Transverse colon (tissue), 4 donors: ENCODE measurements around the gene PSMB7. TPM values are rescaled to one million over a fixed set of nuclear protein-coding genes. Genes with fewer than 3 reads are reported as not detected.

ENCODE experiments used
- DNase-seq: peaks from one replicate; pipeline ENCODE4 v3.0.0-alpha.2; 2019
- H3K27ac ChIP-seq, 4 donors: fragments of 200-600 bp; sonication (generic); 2 replicates each; pipeline ENCODE4 v1.5.1; 2016 to 2018; ENCODE audit warnings: inconsistent platforms in 4 of 4
- H3K27me3 ChIP-seq: fragments of 200-600 bp; sonication (generic); 2 replicates; pipeline ENCODE4 v1.5.1; 2017; ENCODE audit warnings: inconsistent platforms
- H3K36me3 ChIP-seq, 4 donors: fragments of 200-600 bp; sonication (generic); 2 replicates each; pipeline ENCODE4 v1.5.1; 2017 to 2019; ENCODE audit warnings: inconsistent platforms in 4 of 4
- H3K4me1 ChIP-seq, 4 donors: fragments of 200-600 bp; sonication (generic); 2 replicates each; pipeline ENCODE4 v1.5.1; 2017 to 2020; ENCODE audit warnings: inconsistent platforms in 4 of 4
- H3K4me3 ChIP-seq, 4 donors: fragments of 200-600 bp; sonication (generic); 1 replicate in 1 of 4; 2 replicates in 3 of 4; pipeline versions ENCODE4 v1.5.1 to v1.6.1; 2017 to 2019; ENCODE audit warnings: inconsistent platforms in 4 of 4
- H3K9me3 ChIP-seq, 2 donors: fragments of 200-600 bp; sonication (generic); 2 replicates each; pipeline ENCODE4 v1.5.1; 2017 to 2019; ENCODE audit warnings: inconsistent platforms in 2 of 2
- EP300 ChIP-seq: sonication (generic); formaldehyde crosslinking; IDR thresholded peaks from one replicate; pipeline ENCODE4 v1.6.1; 2017; ENCODE audit warnings: antibody characterized with exemption, low read depth
- POLR2A ChIP-seq: fragments of 450-650 bp; IDR thresholded peaks from one replicate; pipeline ENCODE4 v1.6.1; 2016; ENCODE audit warnings: antibody characterized with exemption, mild to moderate bottlenecking, moderate library complexity
- POLR2AphosphoS5 ChIP-seq, 3 donors: sonication (generic); formaldehyde crosslinking; IDR thresholded peaks; one replicate each; pipeline ENCODE4 v1.6.1; 2016; ENCODE audit warnings: antibody characterized with exemption in 3 of 3
- WGBS, 2 donors: methylation state at CpG; one replicate each; pipeline ENCODE4 v1.1.5; 2018; ENCODE audit warnings: low coverage in 1 of 2; 5-methylcytosine and 5-hydroxymethylcytosine counted together
- in situ Hi-C, 4 donors: fragments of 200-750 bp; cut with MboI; loops; one replicate each; pipeline versions ENCODE4 v1.15.0 to v1.15.1; 2017; ENCODE audit warnings: low sequenced_read_pairs in 3 of 4, low pct_ligation_motif_present in 1 of 4, low pct_unique_long_range_greater_than_20kb in 1 of 4
- intact Hi-C: fragments of 100-400 bp; cut with DNase I; formaldehyde crosslinking; loops from one replicate; pipeline ENCODE4 v1.15.1; 2023; ENCODE audit warnings: low total_unique reads
- total RNA-seq, 4 donors: library from RNA; depleted of rRNA; stranded (reverse); fragments of >200 nt; gene quantifications; one replicate each; pipeline ENCODE4 v1.1.0, GENCODE V29; 2016
- TF ChIP-seq, protein P1 (sequence below), 5 experiments: fragments of 200-600 bp in 3 of 5; fragments of 450-650 bp in 2 of 5; sonication (generic) in 3 of 5; IDR thresholded peaks; 1 replicate in 2 of 5; 2 replicates in 3 of 5; pipeline ENCODE4 v1.5.1; 2016 to 2017; ENCODE audit warnings: antibody characterized with exemption in 5 of 5, inconsistent platforms in 3 of 5, mild to moderate bottlenecking in 2 of 5, moderate library complexity in 1 of 5

PSMB7 gene
- total RNA-seq, 4 donors from 2014 or later: 11.6 to 136 (median 51.6) TPM

DNA sequence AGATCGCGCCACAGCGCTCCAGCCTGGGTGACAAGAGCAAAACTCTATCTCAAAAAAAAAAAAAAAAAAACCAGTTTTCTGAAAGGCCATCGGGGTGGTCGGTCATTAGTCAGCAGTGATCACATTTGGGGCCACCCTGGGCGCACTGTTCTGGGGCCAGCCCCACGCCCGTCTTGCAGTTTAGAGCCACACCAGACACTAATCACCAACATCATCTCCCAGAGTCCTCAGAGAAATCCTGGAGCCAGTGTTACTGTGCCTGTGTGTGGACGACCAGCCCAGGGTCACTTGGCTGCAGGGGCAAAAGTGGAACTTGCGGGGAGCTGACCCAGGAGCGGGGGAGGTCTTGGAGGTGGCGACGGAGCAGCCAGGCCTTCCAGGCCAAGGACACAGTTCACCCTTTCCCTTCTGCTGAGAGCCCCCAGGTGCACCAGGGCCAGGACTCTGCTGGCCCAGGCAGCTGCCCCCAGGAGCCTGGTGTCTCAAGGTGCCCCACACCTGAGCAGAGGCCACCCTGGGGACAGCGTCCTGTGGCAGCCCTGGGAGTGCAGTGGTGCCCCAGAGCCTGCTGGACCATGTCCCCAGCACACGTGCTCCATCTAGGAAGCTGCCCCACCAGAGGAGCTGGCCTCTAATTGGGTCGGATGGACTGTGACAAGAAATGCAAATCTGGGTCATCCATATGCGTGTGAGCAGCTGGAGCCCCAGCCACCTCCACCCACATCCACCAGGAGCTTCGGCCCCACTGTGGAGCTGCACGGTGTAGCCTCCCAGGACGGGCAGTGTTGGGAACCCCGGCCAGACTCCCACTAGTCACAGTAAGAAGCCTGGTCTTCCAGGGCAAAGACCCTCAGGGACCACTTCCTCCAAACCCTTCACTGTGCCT lies 106.4 kb downstream of the PSMB7 start:
- H3K27me3 ChIP-seq: no peaks in the 10 kb centered on the region
- intact Hi-C loops (no loop called here), in situ Hi-C loops (no loop called here)
- TF ChIP-seq POLR2A: no peak
- TF ChIP-seq EP300: no peak
- TF ChIP-seq, protein P1, sequence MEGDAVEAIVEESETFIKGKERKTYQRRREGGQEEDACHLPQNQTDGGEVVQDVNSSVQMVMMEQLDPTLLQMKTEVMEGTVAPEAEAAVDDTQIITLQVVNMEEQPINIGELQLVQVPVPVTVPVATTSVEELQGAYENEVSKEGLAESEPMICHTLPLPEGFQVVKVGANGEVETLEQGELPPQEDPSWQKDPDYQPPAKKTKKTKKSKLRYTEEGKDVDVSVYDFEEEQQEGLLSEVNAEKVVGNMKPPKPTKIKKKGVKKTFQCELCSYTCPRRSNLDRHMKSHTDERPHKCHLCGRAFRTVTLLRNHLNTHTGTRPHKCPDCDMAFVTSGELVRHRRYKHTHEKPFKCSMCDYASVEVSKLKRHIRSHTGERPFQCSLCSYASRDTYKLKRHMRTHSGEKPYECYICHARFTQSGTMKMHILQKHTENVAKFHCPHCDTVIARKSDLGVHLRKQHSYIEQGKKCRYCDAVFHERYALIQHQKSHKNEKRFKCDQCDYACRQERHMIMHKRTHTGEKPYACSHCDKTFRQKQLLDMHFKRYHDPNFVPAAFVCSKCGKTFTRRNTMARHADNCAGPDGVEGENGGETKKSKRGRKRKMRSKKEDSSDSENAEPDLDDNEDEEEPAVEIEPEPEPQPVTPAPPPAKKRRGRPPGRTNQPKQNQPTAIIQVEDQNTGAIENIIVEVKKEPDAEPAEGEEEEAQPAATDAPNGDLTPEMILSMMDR (IDR thresholded peaks at IDR 0.05): no peak
- TF ChIP-seq POLR2AphosphoS5 (IDR thresholded peaks at IDR 0.05): no peak
- 93 to 97% methylated on average over 5 to 19 of the region's 21 CpGs for WGBS, 2 donors
- no peak overlapping the region for H3K4me3 ChIP-seq
- no peaks in the 10 kb centered on the region for H3K4me1 ChIP-seq
- no peaks in the 10 kb centered on the region for H3K9me3 ChIP-seq
- H3K27ac ChIP-seq: no peak overlapping the region
- H3K36me3 ChIP-seq: no peaks in the 10 kb centered on the region
- DNase-seq: no peak

DNA sequence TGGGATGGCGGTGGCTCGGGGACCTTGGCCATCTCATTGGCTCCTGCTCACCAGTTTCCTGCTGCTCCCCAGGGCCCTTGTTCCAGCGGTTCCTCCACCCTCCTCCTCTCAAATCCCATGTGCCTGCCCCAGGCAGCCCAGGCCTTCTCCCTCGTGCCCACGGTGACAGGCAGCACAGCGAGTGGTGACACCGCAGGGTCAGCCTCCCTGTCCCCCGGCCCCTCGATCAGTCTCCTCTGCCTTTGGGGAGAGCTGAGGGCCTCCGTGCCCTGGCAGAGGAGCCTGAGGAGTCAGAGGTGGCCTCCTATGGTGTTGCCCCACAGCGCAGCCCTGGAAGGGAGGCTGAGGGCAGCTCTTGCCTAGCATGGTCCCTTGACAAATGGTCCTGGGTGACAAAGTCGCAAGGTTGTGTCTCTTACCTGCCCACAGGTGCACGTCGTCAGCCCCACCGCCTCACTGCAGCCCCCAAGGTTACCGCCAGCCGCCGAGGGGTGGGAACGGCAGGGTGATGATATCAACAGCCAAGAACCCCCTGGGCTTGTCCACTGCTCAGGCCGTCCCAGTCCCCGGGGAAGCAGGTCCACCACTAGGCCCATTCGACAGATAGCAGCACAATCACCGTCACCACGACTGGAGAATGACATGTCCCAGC lies 107.7 kb downstream of the PSMB7 start:
- intact Hi-C loops: no loop called here
- TF ChIP-seq POLR2A: no peak
- no peak for TF ChIP-seq POLR2AphosphoS5 (IDR thresholded peaks at IDR 0.05)
- no peak for TF ChIP-seq EP300
- TF ChIP-seq, protein P1 (IDR thresholded peaks at IDR 0.05): no peak
- Histone ChIP-seq H3K27me3 (no peaks in the 10 kb centered on the region), H3K4me3 (no peak overlapping the region), H3K27ac (no peak overlapping the region), H3K36me3 (no peaks in the 10 kb centered on the region), H3K4me1 (no peaks in the 10 kb centered on the region), H3K9me3 (no peaks in the 10 kb centered on the region)
- no peak for DNase-seq
- WGBS, 2 donors: 93% methylated on average over 24 of the region's 24 CpGs; no CpG with 5 or more reads in 1 of the 2 donors
- in situ Hi-C loops: no loop called here

DNA sequence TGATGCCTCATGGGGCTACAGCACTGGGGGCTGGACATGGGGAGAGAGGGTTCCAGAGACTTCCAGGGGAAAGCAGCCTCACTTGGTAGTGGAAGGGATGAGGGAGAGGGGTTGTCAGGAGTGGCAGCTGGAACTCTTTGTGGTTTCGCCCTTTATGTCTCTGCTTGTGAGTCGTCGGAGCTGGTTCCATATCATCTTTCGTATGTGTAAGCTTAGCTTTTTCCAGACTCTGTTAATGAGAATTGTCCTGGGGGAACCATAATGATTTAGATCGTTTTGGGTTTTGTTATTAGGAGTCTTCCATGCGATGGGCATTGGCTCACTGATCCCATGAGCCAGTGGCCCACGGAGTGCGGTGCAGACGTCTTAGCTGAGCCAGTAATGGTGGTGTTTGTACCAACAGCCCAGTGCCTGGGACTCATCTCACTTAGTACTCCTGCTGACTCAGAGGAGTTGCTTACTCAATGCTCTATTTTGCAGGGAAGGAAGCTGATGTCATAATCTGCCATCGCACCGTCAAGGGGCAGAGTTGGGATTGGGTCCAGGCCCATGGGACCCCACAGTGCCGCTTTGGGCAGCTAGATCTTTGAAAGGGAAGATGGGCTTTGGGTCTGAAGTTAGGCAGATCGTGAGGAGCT lies 109.0 kb downstream of the PSMB7 start:
- intact Hi-C loops: no loop called here
- no peaks in the 10 kb centered on the region for H3K36me3 ChIP-seq
- no peaks in the 10 kb centered on the region for H3K4me1 ChIP-seq
- no peak for TF ChIP-seq POLR2AphosphoS5 (IDR thresholded peaks at IDR 0.05)
- TF ChIP-seq, protein P1 (IDR thresholded peaks at IDR 0.05): no peak
- no peak for TF ChIP-seq EP300
- no peak for TF ChIP-seq POLR2A
- no peak overlapping the region for H3K27ac ChIP-seq
- DNase-seq: no peak
- no peaks in the 10 kb centered on the region for H3K9me3 ChIP-seq
- in situ Hi-C loops: no loop called here
- H3K4me3 ChIP-seq: no peak overlapping the region
- 80% methylated on average over 3 to 13 of the region's 13 CpGs for WGBS, 2 donors
- H3K27me3 ChIP-seq: no peaks in the 10 kb centered on the region

DNA sequence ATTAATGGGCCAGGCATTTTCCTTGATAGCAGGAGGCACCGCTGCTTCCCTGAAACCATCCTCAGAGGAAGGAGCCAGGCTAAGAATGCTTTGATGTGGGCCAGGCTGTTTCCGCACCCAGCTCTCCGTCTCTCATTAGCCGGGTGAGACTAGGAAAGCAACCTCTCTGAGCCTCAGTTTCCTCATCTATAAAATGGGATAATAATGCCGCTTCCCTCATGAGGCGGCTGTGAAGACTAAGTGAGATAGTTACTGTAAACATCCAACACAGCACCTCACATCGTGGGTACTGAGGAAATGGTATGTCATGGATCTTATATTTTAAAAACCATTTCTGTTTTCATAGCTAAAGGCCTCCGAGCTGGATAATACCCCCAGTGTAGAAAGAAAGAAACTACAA lies 111.0 kb downstream of the PSMB7 start:
- H3K36me3 ChIP-seq: no peaks in the 10 kb centered on the region
- WGBS, 2 donors: 80 to 92% methylated on average over 1 to 8 of the region's 8 CpGs
- intact Hi-C loops (no loop called here), in situ Hi-C loops (no loop called here)
- H3K4me3 ChIP-seq: no peak overlapping the region
- peaks cover 0 to 4% (median 0%) of the 10 kb centered on the region in 4 donors for H3K4me1 ChIP-seq
- TF ChIP-seq POLR2A: no peak
- TF ChIP-seq EP300: no peak
- no peak for TF ChIP-seq POLR2AphosphoS5 (IDR thresholded peaks at IDR 0.05)
- TF ChIP-seq, protein P1 (IDR thresholded peaks at IDR 0.05): no peak
- H3K27me3 ChIP-seq: no peaks in the 10 kb centered on the region
- no peak overlapping the region for H3K27ac ChIP-seq
- DNase-seq: no peak
- H3K9me3 ChIP-seq: no peaks in the 10 kb centered on the region
